Neural cell (in vitro differentiated cells): Measurements from ENCODE around the gene RPS28. TPM values are rescaled to one million over a fixed set of nuclear protein-coding genes. Genes with fewer than 3 reads are reported as not detected.

Source experiments
- H2AFZ ChIP-seq: fragments of 200-600, 300-800 bp; sonication (generic), shearing (Covaris generic); 2 replicates; pipeline ENCODE4 v1.6.0; 2014; ENCODE audit warnings: low read depth, mild to moderate bottlenecking, antibody characterized with exemption, low read length, moderate library complexity
- H3F3A ChIP-seq: fragments of 200-600 bp; shearing (Covaris generic); 2 replicates; pipeline ENCODE4 v1.6.1; 2016; ENCODE audit warnings: mild to moderate bottlenecking, moderate library complexity, mixed read lengths, antibody characterized with exemption, low read length; ENCODE audit not compliant: insufficient read depth, poor library complexity, severe bottlenecking
- H3K27ac ChIP-seq: fragments of 200-600, 300-800 bp; sonication (generic), shearing (Covaris generic); 2 replicates; pipeline ENCODE4 v1.5.1; 2014; ENCODE audit warnings: mild to moderate bottlenecking, low read length, moderate library complexity
- H3K27me3 ChIP-seq: fragments of 300-800, 200-600 bp; sonication (generic), shearing (Covaris generic); 2 replicates; pipeline ENCODE4 v1.6.0; 2014; ENCODE audit warnings: mild to moderate bottlenecking, low read depth, low read length, moderate library complexity; ENCODE audit not compliant: insufficient read depth
- H3K36me3 ChIP-seq: fragments of 300-800, 200-600 bp; sonication (generic), shearing (Covaris generic); 2 replicates; pipeline ENCODE4 v1.5.1; 2014; ENCODE audit warnings: mild to moderate bottlenecking, antibody characterized with exemption, low read length, moderate library complexity; ENCODE audit not compliant: insufficient read depth
- H3K4me2 ChIP-seq: fragments of 300-800, 200-600 bp; sonication (generic), shearing (Covaris generic); 2 replicates; pipeline ENCODE4 v1.6.0; 2014; ENCODE audit warnings: mild to moderate bottlenecking, low read length
- H3K4me3 ChIP-seq: fragments of 300-800, 200-600 bp; sonication (generic), shearing (Covaris generic); 2 replicates; pipeline ENCODE4 v1.5.1; 2014; ENCODE audit warnings: mild to moderate bottlenecking, low read length, moderate library complexity
- H3K79me2 ChIP-seq: fragments of 200-600 bp; shearing (Covaris generic); replicated peaks from 2 replicates; pipeline ENCODE4 v1.6.0; 2014; ENCODE audit warnings: mild to moderate bottlenecking, low read length, moderate library complexity; ENCODE audit not compliant: insufficient read depth
- H3K9ac ChIP-seq: fragments of 300-800, 200-600 bp; sonication (generic), shearing (Covaris generic); 2 replicates; pipeline ENCODE4 v1.6.1; 2016; ENCODE audit warnings: mild to moderate bottlenecking, low read length, mixed read lengths
- H3K9me2 ChIP-seq: fragments of 200-600 bp; shearing (Covaris generic); 2 replicates; pipeline ENCODE4 v1.6.1; 2016; ENCODE audit warnings: mild to moderate bottlenecking, low read length, mixed read lengths; ENCODE audit not compliant: insufficient read depth
- H3K9me3 ChIP-seq: fragments of 200-600, 300-800 bp; sonication (generic), shearing (Covaris generic); 2 replicates; pipeline ENCODE4 v1.6.1; 2016; ENCODE audit warnings: mild to moderate bottlenecking, mixed run types, low read length, moderate library complexity, mixed read lengths
- H4K20me1 ChIP-seq: fragments of 200-600 bp; shearing (Covaris generic); 2 replicates; pipeline ENCODE4 v1.6.1; 2016; ENCODE audit warnings: mild to moderate bottlenecking, mixed run types; ENCODE audit not compliant: insufficient read depth
- EP300 ChIP-seq: fragments of 450-650 bp; conservative IDR thresholded peaks from 2 replicates; pipeline ENCODE4 v1.6.1; 2014; ENCODE audit warnings: antibody characterized with exemption, mild to moderate bottlenecking, moderate library complexity; ENCODE audit not compliant: poor library complexity, severe bottlenecking
- EZH2 ChIP-seq: fragments of 200-600, 300-800 bp; shearing (Covaris generic), sonication (generic); IDR thresholded peaks from 2 replicates; pipeline ENCODE4 v1.6.1; 2014; ENCODE audit warnings: antibody characterized with exemption, low read length, borderline replicate concordance, mild to moderate bottlenecking; ENCODE audit not compliant: insufficient read depth, poor library complexity, severe bottlenecking
- MXI1 ChIP-seq: fragments of 450-650 bp; conservative IDR thresholded peaks from 2 replicates; pipeline ENCODE4 v1.6.1; 2014; ENCODE audit warnings: antibody characterized with exemption, mild to moderate bottlenecking; ENCODE audit not compliant: poor library complexity, severe bottlenecking
- POLR2AphosphoS5 ChIP-seq: IDR thresholded peaks from 2 replicates; pipeline ENCODE4 v1.6.1; 2012
- RAD21 ChIP-seq: fragments of 450-650 bp; conservative IDR thresholded peaks from 2 replicates; pipeline ENCODE4 v1.6.1; 2014; ENCODE audit warnings: antibody characterized with exemption, mild to moderate bottlenecking, moderate library complexity
- REST ChIP-seq: IDR thresholded peaks from 2 replicates; pipeline ENCODE4 v1.6.1; 2012; ENCODE audit warnings: borderline replicate concordance
- SMC3 ChIP-seq: fragments of 450-650 bp; conservative IDR thresholded peaks from 2 replicates; pipeline ENCODE4 v1.6.1; 2014; ENCODE audit warnings: antibody characterized with exemption, mild to moderate bottlenecking, moderate library complexity; ENCODE audit not compliant: poor library complexity
- TAF1 ChIP-seq: IDR thresholded peaks from 2 replicates; pipeline ENCODE4 v1.6.1; 2012; ENCODE audit warnings: low read depth
- polyA plus RNA-seq: library from polyadenylated mRNA; depleted of rRNA; stranded (reverse); fragments of >200 nt; gene quantifications from 2 replicates; pipeline ENCODE4 v1.2.3, GENCODE V29; 2014
- TF ChIP-seq, protein P1 (sequence below): fragments of 450-650 bp; IDR thresholded peaks from 2 replicates; pipeline ENCODE4 v1.5.1; 2014; ENCODE audit warnings: antibody characterized with exemption, mild to moderate bottlenecking, moderate library complexity; ENCODE audit not compliant: poor library complexity, severe bottlenecking

RPS28 gene
- polyA plus RNA-seq, 1 donor from 2014 or later, result 192 TPM

GRCh38 chr19:8323781-8324185, 2.5 kb downstream of the RPS28 start:
- TF ChIP-seq MXI1, result no peak
- TF ChIP-seq, protein P1, sequence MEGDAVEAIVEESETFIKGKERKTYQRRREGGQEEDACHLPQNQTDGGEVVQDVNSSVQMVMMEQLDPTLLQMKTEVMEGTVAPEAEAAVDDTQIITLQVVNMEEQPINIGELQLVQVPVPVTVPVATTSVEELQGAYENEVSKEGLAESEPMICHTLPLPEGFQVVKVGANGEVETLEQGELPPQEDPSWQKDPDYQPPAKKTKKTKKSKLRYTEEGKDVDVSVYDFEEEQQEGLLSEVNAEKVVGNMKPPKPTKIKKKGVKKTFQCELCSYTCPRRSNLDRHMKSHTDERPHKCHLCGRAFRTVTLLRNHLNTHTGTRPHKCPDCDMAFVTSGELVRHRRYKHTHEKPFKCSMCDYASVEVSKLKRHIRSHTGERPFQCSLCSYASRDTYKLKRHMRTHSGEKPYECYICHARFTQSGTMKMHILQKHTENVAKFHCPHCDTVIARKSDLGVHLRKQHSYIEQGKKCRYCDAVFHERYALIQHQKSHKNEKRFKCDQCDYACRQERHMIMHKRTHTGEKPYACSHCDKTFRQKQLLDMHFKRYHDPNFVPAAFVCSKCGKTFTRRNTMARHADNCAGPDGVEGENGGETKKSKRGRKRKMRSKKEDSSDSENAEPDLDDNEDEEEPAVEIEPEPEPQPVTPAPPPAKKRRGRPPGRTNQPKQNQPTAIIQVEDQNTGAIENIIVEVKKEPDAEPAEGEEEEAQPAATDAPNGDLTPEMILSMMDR, result no peak
- TF ChIP-seq SMC3, result no peak
- no peak for TF ChIP-seq EZH2

DNA sequence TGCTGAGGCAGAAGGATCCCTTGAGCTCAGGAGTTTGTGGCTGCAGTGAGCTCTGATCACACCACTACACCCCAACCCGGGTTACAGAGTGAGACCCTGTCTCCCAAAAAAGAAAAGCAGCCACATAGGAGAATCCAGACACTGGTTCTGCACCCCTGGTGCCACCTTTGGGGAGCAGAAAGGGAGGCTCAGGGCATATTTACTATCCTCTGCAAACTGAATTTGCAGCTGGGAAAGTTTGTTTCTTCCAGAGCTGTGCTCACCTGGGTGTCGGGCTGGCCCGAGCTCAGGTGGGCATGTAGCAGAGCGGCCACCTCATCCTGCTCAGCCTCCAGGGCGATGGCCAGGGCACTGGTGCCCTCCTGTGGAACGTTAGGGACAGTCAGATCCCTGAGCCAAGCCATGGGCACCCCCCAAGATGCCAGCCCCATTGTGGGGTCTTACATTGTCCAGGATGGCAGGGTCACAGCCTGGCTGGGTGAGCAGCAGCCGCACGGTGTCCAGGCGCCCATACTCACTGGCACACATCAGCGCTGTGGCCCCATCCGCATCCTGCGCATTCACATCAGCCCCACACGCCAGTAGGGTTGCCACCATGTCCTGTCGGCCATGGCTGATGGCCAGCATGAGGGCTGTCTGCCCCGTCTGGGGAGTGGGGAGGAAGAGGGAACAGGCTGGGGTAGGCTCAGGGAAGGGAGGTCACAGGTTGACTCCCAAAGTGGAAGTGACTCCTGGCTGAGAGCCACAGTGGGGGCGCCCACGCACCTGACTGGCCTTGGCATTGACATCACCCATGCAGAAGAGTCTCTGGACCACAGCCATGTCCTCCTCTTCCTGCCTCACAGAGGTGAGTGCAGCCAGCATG, 3.1 kb downstream of the RPS28 start:
- Histone ChIP-seq H3K27ac (no peak overlapping the region), H3K9me2 (no peaks in the 10 kb centered on the region), H3K79me2 (peaks cover 29% of the 10 kb centered on the region)

More at GRCh38 chr19:8323781-8324185, 2.5 kb downstream of the RPS28 start:
- Histone ChIP-seq H3K79me2 (peaks cover 29% of the 10 kb centered on the region), H3K9me3 (no peaks in the 10 kb centered on the region), H2AFZ (no peak overlapping the region), H3F3A (no peaks in the 10 kb centered on the region), H4K20me1 (peaks cover 6% of the 10 kb centered on the region), H3K9me2 (no peaks in the 10 kb centered on the region), H3K9ac (no peak overlapping the region), H3K27ac (no peak overlapping the region), H3K36me3 (no peaks in the 10 kb centered on the region), H3K4me3 (no peak overlapping the region), H3K27me3 (no peaks in the 10 kb centered on the region), H3K4me2 (no peak overlapping the region)

GRCh38 chr19:8325454-8325853, 4.2 kb downstream of the RPS28 start:
- no peaks in the 10 kb centered on the region for H3K9me2 ChIP-seq
- H3F3A ChIP-seq, result no peaks in the 10 kb centered on the region
- no peak overlapping the region for H3K9ac ChIP-seq
- H3K27ac ChIP-seq, result no peak overlapping the region
- H3K4me2 ChIP-seq, result no peak overlapping the region
- no peak overlapping the region for H2AFZ ChIP-seq
- TF ChIP-seq EZH2 (no peak), REST (no peak), MXI1 (no peak), TAF1 (no peak), POLR2AphosphoS5 (no peak), SMC3 (no peak), EP300 (no peak), RAD21 (no peak)
- TF ChIP-seq, protein P1, result no peak
- no peaks in the 10 kb centered on the region for H3K27me3 ChIP-seq
- H4K20me1 ChIP-seq, result peaks cover 6% of the 10 kb centered on the region
- no peaks in the 10 kb centered on the region for H3K36me3 ChIP-seq
- H3K79me2 ChIP-seq, result peaks cover 20% of the 10 kb centered on the region
- H3K9me3 ChIP-seq, result no peaks in the 10 kb centered on the region
- H3K4me3 ChIP-seq, result no peak overlapping the region

More for the DNA sequence above, 3.1 kb downstream of the RPS28 start:
- no peaks in the 10 kb centered on the region for H3K27me3 ChIP-seq
- H3K9me3 ChIP-seq, result no peaks in the 10 kb centered on the region
- H4K20me1 ChIP-seq, result peaks cover 6% of the 10 kb centered on the region
- TF ChIP-seq EZH2, result no peak
- no peak for TF ChIP-seq EP300
- H3K9ac ChIP-seq, result no peak overlapping the region
- H3F3A ChIP-seq, result no peaks in the 10 kb centered on the region
- H3K36me3 ChIP-seq, result no peaks in the 10 kb centered on the region
- H2AFZ ChIP-seq, result no peak overlapping the region
- no peak overlapping the region for H3K4me3 ChIP-seq
- no peak overlapping the region for H3K4me2 ChIP-seq
